Fibroblast of villous mesenchyme (primary cell): ENCODE results near the gene NTPCR. TPM values are rescaled to one million over a fixed set of nuclear protein-coding genes. Genes with fewer than 3 reads are reported as not detected.
A peak's percentile ranks its signal among the peaks of the same experiment; 100 is the strongest.

ENCODE experiments used
- DNase-seq: peaks from one replicate; pipeline ENCODE4 v3.0.0-alpha.2; 2010; ENCODE audit warnings: low read depth
- H3K4me3 ChIP-seq: 2 replicates; pipeline ENCODE4 v1.5.1; 2011; ENCODE audit warnings: low read depth, mild to moderate bottlenecking, low read length
- total RNA-seq: library from RNA; depleted of rRNA; stranded (reverse); fragments of >200 nt; gene quantifications from 2 replicates; pipeline ENCODE4 v1.2.3, GENCODE V29; 2012
- TF ChIP-seq, protein P1 (sequence below): IDR thresholded peaks from 2 replicates; pipeline ENCODE4 v1.5.1; 2012; ENCODE audit warnings: low read depth, mild to moderate bottlenecking, low read length; ENCODE audit not compliant: insufficient read depth

NTPCR gene
- total RNA-seq, 1 donor: 20.7 TPM

DNA sequence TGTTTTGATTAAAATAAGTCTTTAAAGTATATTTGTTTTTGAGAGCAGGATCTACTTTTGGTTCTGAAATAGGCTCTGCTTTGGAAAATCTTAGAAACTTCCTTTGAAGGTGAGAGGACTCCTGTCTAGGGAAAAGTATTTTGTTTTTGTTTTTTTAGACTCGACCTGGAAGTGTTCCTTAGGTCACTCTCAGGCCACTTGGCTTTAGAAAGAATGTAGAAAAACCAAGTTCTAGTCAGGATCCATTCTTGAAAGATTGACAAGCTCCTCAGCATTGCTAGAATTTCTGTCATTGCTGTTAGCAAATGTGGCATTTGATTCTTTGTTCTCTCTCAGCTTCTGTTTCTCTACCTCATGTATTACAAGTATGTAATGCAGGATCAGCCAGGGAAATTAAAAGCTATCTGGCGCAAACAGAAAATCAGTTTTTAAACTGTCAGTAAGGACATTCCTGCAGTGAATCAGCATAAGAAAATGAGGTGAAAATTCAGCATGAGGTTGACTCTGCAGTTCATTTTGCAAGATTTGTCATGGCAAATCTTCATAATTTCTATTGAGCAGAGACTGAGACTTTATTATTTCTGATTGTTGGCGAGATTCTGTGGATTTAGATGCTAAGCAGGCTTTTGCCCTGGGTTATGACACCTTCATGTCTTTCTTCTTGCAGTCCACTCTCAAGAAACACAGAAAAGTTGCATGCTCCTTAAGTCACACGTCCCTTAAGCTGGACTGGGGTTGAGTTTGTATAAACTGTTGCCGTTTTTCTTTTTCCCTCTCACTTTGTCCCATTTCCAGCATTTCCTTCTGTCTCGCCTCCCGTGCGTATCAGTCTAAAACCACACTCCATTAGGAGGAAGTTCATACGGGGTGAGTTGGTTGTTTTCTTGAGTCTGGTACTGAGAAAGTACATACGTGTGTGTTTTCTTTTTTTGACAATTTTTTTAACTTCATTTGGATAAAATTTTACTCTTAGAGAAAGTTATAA is 12.6 kb downstream of the NTPCR start:
- TF ChIP-seq, protein P1, sequence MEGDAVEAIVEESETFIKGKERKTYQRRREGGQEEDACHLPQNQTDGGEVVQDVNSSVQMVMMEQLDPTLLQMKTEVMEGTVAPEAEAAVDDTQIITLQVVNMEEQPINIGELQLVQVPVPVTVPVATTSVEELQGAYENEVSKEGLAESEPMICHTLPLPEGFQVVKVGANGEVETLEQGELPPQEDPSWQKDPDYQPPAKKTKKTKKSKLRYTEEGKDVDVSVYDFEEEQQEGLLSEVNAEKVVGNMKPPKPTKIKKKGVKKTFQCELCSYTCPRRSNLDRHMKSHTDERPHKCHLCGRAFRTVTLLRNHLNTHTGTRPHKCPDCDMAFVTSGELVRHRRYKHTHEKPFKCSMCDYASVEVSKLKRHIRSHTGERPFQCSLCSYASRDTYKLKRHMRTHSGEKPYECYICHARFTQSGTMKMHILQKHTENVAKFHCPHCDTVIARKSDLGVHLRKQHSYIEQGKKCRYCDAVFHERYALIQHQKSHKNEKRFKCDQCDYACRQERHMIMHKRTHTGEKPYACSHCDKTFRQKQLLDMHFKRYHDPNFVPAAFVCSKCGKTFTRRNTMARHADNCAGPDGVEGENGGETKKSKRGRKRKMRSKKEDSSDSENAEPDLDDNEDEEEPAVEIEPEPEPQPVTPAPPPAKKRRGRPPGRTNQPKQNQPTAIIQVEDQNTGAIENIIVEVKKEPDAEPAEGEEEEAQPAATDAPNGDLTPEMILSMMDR: no peak
- peak; percentile 28 for DNase-seq
- no peak overlapping the region for H3K4me3 ChIP-seq

DNA sequence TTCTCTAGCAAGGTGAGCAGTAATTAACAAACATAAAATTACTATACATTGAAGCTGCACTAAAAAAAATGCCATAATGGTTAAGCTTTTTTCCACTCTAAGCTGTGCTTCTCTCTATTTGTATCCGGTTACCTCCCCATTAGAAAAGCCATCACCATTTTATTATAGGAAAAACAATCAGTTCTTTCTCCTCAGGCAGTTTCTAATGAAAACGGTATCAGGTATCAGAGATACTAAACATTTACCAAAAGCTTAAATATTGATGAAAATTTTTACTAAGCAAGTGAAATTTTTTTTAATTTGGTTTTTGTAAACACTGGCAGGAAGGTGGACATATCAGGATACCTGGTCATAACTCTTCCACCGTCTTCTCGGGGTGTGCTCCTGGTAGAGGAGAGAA is 14.2 kb downstream of the NTPCR start:
- TF ChIP-seq, protein P1: no peak
- DNase-seq: no peak
- no peak overlapping the region for H3K4me3 ChIP-seq

DNA sequence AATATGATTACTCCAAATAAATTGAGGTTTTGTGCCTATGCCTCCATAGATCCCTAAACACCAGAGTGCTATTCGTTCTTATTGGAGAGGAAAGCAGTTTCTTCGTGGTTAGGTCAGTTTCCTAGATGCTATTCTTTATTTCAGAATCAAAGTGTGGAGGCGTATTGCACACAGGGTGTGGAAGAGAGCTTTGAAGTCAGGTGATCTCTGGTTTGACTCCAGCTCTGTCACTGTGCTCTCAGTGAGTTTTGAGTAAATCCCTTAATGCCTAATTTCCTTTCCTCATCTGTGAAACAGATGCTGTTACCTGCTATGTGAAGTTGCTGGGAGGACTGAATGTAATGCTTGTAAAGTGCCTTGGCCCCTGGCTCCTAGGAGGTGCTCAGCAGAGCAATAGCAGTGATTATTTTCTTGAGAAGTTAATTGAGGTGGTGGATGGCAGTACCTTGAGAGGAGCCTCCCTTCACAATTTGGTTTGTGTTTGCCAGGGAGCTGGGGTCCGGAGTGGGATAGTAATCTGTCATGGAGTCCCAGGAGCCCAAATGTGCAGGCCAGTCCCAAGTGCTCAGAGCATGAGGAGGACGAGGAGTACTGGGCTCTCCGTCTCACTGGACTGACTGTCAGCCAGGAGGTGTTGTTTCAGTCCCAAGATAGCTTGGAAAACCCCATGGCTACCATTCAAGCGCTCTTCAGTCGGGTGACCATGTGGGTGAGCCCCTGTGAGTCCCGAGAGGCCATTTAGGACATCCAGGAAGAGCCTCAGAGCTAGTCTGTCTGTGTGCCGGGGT is 14.9 kb downstream of the NTPCR start:
- no peak overlapping the region for H3K4me3 ChIP-seq
- TF ChIP-seq, protein P1: no peak
- peak; percentile 22 for DNase-seq

DNA sequence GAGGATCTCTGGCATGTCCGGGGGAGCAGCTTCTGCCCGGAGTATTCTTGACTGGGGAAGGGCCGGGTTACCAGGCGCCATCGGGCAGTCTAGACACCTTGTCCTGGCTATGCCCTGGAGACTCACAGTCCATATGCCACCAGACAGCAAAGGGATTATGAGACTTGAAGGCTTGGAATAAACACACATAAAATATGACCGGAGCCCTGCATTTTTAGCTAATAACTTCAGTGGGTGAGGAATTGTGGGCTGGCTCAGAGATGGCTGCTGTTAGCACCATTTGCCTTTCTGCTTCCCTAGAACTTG is 15.5 kb downstream of the NTPCR start:
- TF ChIP-seq, protein P1: no peak
- no peak overlapping the region for H3K4me3 ChIP-seq
- DNase-seq: peak; percentile 58

DNA sequence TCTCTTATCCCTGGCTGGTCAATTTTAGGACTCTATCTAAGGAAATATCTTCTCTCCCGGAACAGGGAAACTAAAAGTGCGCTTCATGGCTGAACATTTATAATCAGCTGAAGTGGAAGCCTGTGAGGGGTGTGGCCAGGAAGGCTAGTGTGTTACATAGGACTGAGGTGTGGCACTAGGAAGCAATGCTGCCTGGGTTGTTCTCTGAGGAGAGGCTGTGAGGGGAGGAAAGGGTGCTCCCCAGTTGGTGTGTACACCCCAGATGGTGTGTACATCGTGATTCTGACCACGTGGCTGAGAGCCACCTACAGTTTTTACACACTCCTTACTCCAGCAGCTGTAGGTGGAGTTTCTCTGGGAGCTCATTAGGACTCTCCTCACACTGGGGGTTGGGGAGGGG is 16.3 kb downstream of the NTPCR start:
- TF ChIP-seq, protein P1: no peak
- no peak for DNase-seq
- no peak overlapping the region for H3K4me3 ChIP-seq

DNA sequence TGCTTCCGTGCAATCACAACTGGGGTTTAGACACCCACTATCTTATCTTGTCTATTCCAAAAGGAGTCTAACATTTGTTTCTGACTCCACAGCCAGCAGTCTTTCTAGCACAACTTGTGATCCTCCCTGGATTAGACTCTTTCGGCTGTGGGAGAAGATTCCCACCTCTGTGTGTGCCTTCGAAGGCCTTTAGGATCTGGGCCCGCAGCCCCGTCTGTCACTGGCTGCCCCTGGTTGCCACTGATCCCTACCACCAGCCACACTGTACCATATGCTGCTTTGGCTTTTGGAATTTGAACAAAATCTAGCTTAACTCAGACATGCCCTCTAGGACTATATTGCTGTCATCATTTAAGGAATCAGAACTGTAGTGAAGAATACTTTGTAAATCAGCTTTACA is 18.0 kb downstream of the NTPCR start:
- H3K4me3 ChIP-seq: no peak overlapping the region
- DNase-seq: no peak
- TF ChIP-seq, protein P1: no peak
